GM12874 (cell line): ENCODE measurements around the gene DNTT.

Experiments used
- TF ChIP-seq, protein P1 (sequence below): IDR thresholded peaks from 2 replicates; pipeline ENCODE4 v1.5.1; 2011; ENCODE audit warnings: low read depth, mild to moderate bottlenecking, control low read depth, low read length, moderate library complexity; ENCODE audit not compliant: insufficient read depth

DNTT gene

DNA sequence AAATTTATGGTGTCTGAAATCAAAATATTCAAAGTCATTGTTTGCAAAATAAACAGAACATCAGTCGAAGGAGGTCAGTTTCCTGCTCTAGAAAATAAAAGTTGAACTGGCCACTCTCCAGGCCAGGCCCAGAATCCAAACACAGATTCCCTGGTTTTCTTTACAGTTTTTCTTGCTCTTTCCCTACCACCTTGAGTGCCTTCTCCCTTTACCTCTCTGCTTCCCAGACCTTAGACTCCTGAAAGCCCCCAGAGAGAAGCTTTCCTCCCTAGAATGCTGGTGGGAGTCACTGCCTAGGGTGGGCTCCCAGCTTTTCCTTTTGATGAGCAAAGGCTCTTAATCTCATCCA lies 6.1 kb downstream of the DNTT start:
- TF ChIP-seq, protein P1, sequence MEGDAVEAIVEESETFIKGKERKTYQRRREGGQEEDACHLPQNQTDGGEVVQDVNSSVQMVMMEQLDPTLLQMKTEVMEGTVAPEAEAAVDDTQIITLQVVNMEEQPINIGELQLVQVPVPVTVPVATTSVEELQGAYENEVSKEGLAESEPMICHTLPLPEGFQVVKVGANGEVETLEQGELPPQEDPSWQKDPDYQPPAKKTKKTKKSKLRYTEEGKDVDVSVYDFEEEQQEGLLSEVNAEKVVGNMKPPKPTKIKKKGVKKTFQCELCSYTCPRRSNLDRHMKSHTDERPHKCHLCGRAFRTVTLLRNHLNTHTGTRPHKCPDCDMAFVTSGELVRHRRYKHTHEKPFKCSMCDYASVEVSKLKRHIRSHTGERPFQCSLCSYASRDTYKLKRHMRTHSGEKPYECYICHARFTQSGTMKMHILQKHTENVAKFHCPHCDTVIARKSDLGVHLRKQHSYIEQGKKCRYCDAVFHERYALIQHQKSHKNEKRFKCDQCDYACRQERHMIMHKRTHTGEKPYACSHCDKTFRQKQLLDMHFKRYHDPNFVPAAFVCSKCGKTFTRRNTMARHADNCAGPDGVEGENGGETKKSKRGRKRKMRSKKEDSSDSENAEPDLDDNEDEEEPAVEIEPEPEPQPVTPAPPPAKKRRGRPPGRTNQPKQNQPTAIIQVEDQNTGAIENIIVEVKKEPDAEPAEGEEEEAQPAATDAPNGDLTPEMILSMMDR = no peak

DNA sequence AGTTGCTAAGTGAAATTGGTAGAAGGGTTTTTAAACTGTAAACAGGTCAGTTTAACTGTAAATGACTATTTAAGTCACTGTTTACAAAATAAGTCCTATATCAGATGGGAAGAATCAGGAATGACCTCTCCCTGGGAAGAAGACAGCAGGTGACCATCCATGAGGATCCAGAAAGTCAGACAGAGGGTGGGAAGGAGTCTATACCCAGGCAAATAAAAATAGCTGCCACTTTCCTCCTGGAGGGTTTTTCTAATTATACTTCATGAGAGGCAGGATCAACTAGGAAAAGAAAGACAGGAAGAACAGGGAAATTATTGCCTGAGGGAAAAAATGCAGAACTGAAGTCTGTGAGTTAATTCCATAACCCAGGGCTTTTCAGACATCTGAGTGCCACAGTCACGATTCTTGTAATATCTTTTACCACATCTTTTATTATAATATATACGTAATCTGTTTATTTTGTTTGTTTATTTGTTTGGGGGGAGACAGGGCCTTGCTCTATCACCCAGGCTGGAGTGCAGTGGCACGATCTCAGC lies 7.0 kb downstream of the DNTT start:
- TF ChIP-seq, protein P1 = no peak

DNA sequence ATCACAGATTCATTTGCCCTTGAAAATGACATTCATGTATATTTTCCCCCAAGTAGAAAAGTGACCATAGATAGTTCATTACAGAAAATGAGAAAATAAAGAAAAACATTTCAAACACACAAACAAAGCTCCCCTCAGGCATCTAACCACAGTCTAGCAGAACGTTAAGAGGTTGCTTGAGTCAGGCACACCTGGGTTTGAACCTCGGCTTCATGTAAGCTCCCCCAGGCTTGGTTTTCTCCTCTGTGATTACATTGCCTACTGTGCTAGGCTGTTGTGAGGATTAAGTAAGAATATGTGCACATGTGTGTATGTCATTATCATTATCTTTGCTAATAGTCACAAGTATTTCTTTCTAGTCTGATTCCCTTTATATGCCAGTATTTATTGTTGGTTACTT lies 9.1 kb downstream of the DNTT start:
- TF ChIP-seq, protein P1 = no peak

DNA sequence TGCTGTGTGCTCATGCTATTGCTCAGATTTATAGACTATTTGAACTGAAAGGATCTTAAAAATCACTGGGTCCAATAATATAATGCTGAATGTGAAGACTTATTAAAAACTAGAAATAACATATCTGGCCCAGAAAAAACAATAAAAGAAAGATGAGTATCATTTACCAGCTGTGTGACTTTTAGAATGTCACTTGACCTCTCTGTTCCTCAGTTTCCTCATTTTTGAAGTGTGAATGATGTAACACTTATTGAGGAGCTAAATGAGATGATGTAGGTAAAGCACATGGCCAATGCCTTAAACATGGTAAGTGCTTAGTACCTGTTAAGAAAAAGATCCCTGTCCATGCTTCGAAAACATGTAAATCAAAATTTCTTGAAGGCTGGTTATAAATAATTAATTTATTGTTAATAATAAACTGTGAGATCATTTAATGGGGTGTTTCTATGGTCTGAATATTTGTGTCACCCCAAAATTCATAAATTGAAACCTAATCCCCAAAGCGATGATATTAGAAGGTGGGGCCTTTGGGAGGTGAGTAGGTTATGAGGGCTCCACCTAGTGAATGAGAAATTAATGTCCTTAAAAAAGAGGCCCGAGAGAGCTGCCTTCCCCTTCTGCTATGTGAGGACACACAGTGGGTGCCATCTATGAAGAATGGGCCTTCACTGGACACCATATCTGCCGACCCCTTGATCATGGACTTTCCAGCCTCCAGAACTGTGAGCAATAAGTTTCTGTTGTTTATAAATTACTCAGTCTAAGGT lies 13.0 kb downstream of the DNTT start:
- TF ChIP-seq, protein P1 = 0 out of 2 replicates have a peak, but pooled peaks have one; percentile 10

DNA sequence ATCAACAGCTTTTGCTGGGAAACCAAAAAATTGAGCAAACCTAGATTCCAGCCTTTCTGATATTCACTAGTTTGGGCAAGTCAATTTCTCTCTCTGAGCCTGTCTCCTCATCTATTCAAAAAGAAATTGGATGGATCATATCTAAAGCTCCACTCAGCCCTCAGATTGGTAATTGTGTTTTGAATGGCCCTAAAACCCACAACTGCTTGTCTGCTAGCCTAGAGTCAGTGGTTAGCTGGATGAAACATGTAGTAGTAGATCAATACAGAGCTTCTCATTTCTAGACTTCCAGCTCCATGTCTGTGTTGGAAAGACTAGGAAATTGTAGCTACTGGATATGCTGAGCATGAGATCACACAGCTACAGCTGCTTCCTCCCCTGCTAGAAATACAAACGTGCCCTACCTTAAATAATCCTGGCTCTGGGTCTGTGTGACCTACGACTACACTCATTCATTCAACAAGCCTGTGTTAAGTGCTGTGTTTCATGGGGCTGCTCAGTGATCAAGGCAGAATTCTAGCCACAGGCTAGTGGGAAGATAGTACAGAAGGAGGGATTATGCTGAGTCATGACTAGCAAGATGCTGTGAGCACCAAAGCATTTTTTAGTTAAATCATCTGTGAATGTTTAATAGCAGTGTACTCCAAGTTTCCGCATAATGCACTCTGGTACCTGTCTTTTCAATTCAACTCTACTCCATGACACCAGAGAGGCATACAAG lies 15.7 kb downstream of the DNTT start:
- TF ChIP-seq, protein P1 = no peak

DNA sequence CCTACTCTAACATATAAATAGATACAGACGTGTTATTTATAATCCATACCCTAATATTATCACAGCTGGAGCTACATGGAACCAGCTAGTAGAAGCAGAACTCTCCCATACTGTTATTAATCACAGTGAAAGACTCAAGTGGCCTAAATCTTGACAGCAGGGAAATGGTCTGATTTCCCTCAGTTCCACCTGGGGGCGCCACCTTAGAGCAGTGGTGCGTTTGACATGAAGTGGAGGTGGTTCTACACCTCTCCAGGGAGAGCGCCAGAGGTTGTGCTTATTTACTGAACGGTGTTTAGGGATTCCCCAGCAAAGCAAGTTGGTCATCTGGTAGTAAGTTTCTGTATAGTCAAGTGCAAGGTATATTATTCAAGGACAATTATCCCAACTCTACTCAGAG lies 17.6 kb downstream of the DNTT start:
- TF ChIP-seq, protein P1 = 0 out of 2 replicates have a peak, but pooled peaks have one; percentile 5

DNA sequence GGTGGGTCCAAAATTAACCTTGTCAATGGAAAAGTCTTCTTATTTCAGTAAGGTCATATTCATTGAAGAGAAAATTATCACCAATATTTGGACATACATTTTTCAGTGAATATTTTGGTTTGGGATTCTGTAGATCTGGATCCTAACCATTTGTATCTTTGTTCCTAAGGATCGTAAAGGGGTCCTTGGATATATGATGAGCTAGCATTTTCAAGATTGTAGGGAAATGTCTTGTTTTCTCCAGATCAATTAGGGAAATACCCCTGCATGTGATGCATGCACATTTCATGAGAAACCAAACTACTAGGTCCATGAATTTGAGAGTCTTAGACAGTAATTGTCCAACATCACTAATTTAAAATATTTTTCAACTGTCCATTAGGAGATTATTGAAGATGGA lies 18.0 kb downstream of the DNTT start:
- TF ChIP-seq, protein P1 = no peak
